GM06990 (cell line): Measurements from ENCODE around the gene ARHGEF12.

Source experiments
- DNase-seq: peaks from one replicate; pipeline ENCODE4 v3.0.0-alpha.2; 2011; ENCODE audit not compliant: insufficient read length; ENCODE audit errors: extremely low read depth
- H3K27me3 ChIP-seq: replicated peaks from 2 replicates; pipeline ENCODE4 v1.6.0; 2011; ENCODE audit warnings: low read length; ENCODE audit not compliant: control insufficient read depth, insufficient read depth
- H3K36me3 ChIP-seq: 2 replicates; pipeline ENCODE4 v1.5.1; 2011; ENCODE audit warnings: low read length; ENCODE audit not compliant: control insufficient read depth, insufficient read depth
- H3K4me3 ChIP-seq: replicated peaks from 2 replicates; pipeline ENCODE4 v1.5.1; 2011; ENCODE audit warnings: low read depth, mild to moderate bottlenecking, control low read depth, low read length
- CTCF ChIP-seq: IDR thresholded peaks from 2 replicates; pipeline ENCODE4 v1.5.1; 2011; ENCODE audit warnings: low read length, control low read depth, mild to moderate bottlenecking, inconsistent platforms; ENCODE audit not compliant: insufficient read depth, poor library complexity, severe bottlenecking

Gene ARHGEF12

GRCh38 chr11:120465921-120466534, 129.8 kb downstream of the ARHGEF12 start:
- TF ChIP-seq CTCF, result no peak
- Histone ChIP-seq H3K4me3 (no peak overlapping the region), H3K27me3 (no peaks in the 10 kb centered on the region), H3K36me3 (peaks cover 1% of the 10 kb centered on the region)
- DNase-seq, result no peak

DNA sequence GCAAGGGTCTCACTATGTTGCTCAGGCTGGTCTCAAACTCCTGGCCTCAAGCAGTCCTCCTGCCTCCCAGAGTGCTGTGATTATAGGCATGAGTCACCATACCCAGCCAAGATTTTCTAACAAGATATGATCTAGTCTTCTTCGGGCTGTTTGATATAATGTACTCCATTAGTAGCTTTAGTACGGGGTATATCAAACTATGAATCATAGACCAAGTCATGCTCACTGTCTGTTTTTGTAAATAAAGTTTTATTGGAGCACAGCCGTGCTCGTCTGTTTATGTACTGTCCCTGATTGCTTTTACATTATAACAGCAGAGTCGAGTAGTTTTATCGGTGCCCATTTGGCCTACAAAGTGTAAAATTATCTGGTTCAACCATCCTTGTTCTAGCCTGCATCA, 131.4 kb downstream of the ARHGEF12 start:
- Histone ChIP-seq H3K36me3 (peaks cover 1% of the 10 kb centered on the region), H3K4me3 (no peak overlapping the region), H3K27me3 (no peaks in the 10 kb centered on the region)
- TF ChIP-seq CTCF, result no peak
- DNase-seq, result no peak

DNA sequence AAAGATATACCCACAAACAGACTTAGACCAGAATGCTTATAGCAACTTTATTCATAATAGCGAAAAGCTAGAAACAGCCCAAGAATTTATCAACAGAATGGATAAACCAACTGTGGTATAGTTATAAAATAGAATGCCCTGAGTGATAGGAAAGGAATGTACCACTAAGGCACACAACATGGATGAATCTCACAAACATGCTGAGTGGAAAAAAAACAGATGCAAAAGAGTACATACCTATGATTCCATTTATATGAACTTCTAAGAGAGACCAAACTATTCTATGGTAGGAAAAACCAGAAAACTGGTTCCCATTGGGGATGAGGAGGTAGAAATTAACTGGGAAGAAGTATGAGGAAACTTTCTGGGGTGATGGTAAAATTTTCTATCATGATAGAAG, 134.9 kb downstream of the ARHGEF12 start:
- Histone ChIP-seq H3K27me3 (no peaks in the 10 kb centered on the region), H3K4me3 (no peak overlapping the region), H3K36me3 (no peaks in the 10 kb centered on the region; the same call in 1 of the 2 replicates)
- TF ChIP-seq CTCF, result no peak
- DNase-seq, result no peak

DNA sequence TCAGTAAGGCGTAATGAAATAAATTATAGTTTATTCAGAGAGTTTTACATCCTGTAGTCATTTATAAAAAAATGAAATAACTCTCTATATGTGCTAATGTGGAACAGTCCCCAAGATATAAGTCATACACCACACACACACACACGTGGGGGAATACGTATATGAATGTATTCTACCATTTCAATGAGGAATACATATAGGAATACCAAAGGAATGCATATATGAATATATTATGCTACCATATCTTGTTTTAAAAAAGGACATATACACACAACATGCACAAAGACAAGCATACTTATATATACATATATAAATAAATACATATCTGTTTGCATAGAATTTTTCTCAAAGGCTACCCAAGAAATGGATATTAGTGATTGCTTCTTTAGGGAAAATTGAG, 135.8 kb downstream of the ARHGEF12 start:
- TF ChIP-seq CTCF, result no peak
- DNase-seq, result no peak
- no peaks in the 10 kb centered on the region; the same call in 1 of the 2 replicates for H3K36me3 ChIP-seq
- H3K4me3 ChIP-seq, result no peak overlapping the region
- no peaks in the 10 kb centered on the region for H3K27me3 ChIP-seq

GRCh38 chr11:120473503-120473902, 137.3 kb downstream of the ARHGEF12 start:
- TF ChIP-seq CTCF, result no peak
- Histone ChIP-seq H3K36me3 (no peaks in the 10 kb centered on the region; the same call in 1 of the 2 replicates), H3K4me3 (no peak overlapping the region), H3K27me3 (no peaks in the 10 kb centered on the region)
- no peak for DNase-seq

GRCh38 chr11:120482149-120482548, 145.9 kb downstream of the ARHGEF12 start:
- no peak for TF ChIP-seq CTCF
- no peak overlapping the region for H3K4me3 ChIP-seq
- DNase-seq, result no peak
- H3K36me3 ChIP-seq, result peaks cover 3% of the 10 kb centered on the region
- H3K27me3 ChIP-seq, result no peaks in the 10 kb centered on the region
